HepG2 (cell line): ENCODE measurements around the gene MARF1. TPM values are rescaled to one million over a fixed set of nuclear protein-coding genes. Genes with fewer than 3 reads are reported as not detected.

Experiments
- CEBPG ChIP-seq: IDR thresholded peaks from 2 replicates; pipeline ENCODE4 v1.6.1; 2016
- CENPT ChIP-seq: sonication (generic); formaldehyde crosslinking; IDR thresholded peaks from 2 replicates; pipeline ENCODE4 v1.8.0; 2022; ENCODE audit warnings: low read depth, mild to moderate bottlenecking, moderate library complexity, missing genetic modification reagents
- HDAC2 ChIP-seq: sonication (generic); formaldehyde crosslinking; IDR thresholded peaks from 2 replicates; pipeline ENCODE4 v1.4.0; 2020; ENCODE audit warnings: missing genetic modification reagents
- HMG20A ChIP-seq: IDR thresholded peaks from 2 replicates; pipeline ENCODE4 v1.6.1; 2016; ENCODE audit warnings: borderline replicate concordance
- KLF15 ChIP-seq: sonication (generic); formaldehyde crosslinking; IDR thresholded peaks from 2 replicates; pipeline ENCODE4 v1.8.1; 2023; ENCODE audit warnings: borderline replicate concordance, mild to moderate bottlenecking, inconsistent platforms, missing genetic modification reagents, mixed read lengths
- NCOA5 ChIP-seq: sonication (generic); formaldehyde crosslinking; IDR thresholded peaks from 2 replicates; pipeline ENCODE4 v1.4.0; 2020; ENCODE audit warnings: missing genetic modification reagents
- PHF21A ChIP-seq: sonication (generic); formaldehyde crosslinking; IDR thresholded peaks from 2 replicates; pipeline ENCODE4 v1.5.0; 2020; ENCODE audit warnings: mild to moderate bottlenecking, missing genetic modification reagents
- TAF1 ChIP-seq: sonication (generic); formaldehyde crosslinking; IDR thresholded peaks from 2 replicates; pipeline ENCODE4 v1.4.0; 2020; ENCODE audit warnings: missing genetic modification reagents
- TARDBP ChIP-seq: sonication (generic); formaldehyde crosslinking; IDR thresholded peaks from 2 replicates; pipeline ENCODE4 v1.8.0; 2022; ENCODE audit warnings: mild to moderate bottlenecking, missing genetic modification reagents
- TGIF2 ChIP-seq: IDR thresholded peaks from 2 replicates; pipeline ENCODE4 v1.6.1; 2016; ENCODE audit warnings: control low read depth, missing compliant biosample characterization
- TMF1 ChIP-seq: sonication (generic); formaldehyde crosslinking; IDR thresholded peaks from 2 replicates; pipeline ENCODE4 v1.8.1; 2022; ENCODE audit warnings: low read depth, missing genetic modification reagents
- ZBTB42 ChIP-seq: sonication (generic); formaldehyde crosslinking; IDR thresholded peaks from 2 replicates; pipeline ENCODE4 v1.5.0; 2020; ENCODE audit warnings: mild to moderate bottlenecking, missing genetic modification reagents
- ZNF207 ChIP-seq: fragments of 450-650 bp; IDR thresholded peaks from 2 replicates; pipeline ENCODE4 v1.6.1; 2016; ENCODE audit warnings: antibody characterized with exemption, borderline replicate concordance
- ZNF451 ChIP-seq: sonication (generic); formaldehyde crosslinking; IDR thresholded peaks from 2 replicates; pipeline ENCODE4 v1.5.0; 2020; ENCODE audit warnings: mild to moderate bottlenecking, missing genetic modification reagents
- ZNF547 ChIP-seq: sonication (generic); formaldehyde crosslinking; IDR thresholded peaks from 2 replicates; pipeline ENCODE4 v1.5.1; 2020; ENCODE audit warnings: mild to moderate bottlenecking, missing genetic modification reagents
- ZNF605 ChIP-seq: sonication (generic); formaldehyde crosslinking; IDR thresholded peaks from 2 replicates; pipeline ENCODE4 v1.8.0; 2022; ENCODE audit warnings: mild to moderate bottlenecking, missing genetic modification reagents
- polyA plus RNA-seq, 8 experiments: library from polyadenylated mRNA; depleted of rRNA in 3 of 8; stranded (reverse) in 7 of 8; unstranded in 1 of 8; fragments of >200 nt; fragmentation: Illumina TruSeq in 4 of 8; extraction: Trizol in 4 of 8; gene quantifications; 2 replicates each; pipeline versions ENCODE4 v1.2.1 to v1.2.3, GENCODE V29; 2011 to 2016; ENCODE audit warnings: low read depth in 4 of 8, missing spikeins in 1 of 8, mixed read lengths in 1 of 8; ENCODE audit not compliant: insufficient read depth in 1 of 8
- total RNA-seq, 5 experiments: library from RNA; depleted of rRNA; stranded (reverse); fragments of >200 nt; fragmentation: Illumina TruSeq; extraction: Trizol; gene quantifications; 2 replicates each; pipeline ENCODE4 v1.2.3, GENCODE V29; 2016; ENCODE audit warnings: low read depth in 1 of 5
- TF ChIP-seq, protein P1 (sequence below): sonication (generic); formaldehyde crosslinking; conservative IDR thresholded peaks from 2 replicates; pipeline ENCODE4 v1.8.0; 2022; ENCODE audit warnings: low read depth, missing genetic modification reagents
- TF ChIP-seq, protein P2 (sequence below): IDR thresholded peaks from 2 replicates; pipeline ENCODE4 v1.4.0; 2020; ENCODE audit warnings: mild to moderate bottlenecking, missing genetic modification reagents
- TF ChIP-seq, protein P3 (sequence below): sonication (generic); formaldehyde crosslinking; IDR thresholded peaks from 2 replicates; pipeline ENCODE4 v1.4.0; 2020; ENCODE audit warnings: low read depth, mild to moderate bottlenecking, missing genetic modification reagents
- TF ChIP-seq, protein P4 (sequence below): IDR thresholded peaks from 2 replicates; pipeline ENCODE4 v1.6.1; 2018; ENCODE audit warnings: missing genetic modification reagents

MARF1 gene
- total and polyA plus RNA-seq, 2 of the 13 experiments (the other 11 are each of a cell fraction or from before 2014, with no cell fraction given) = 8.7 to 20.7 TPM

DNA sequence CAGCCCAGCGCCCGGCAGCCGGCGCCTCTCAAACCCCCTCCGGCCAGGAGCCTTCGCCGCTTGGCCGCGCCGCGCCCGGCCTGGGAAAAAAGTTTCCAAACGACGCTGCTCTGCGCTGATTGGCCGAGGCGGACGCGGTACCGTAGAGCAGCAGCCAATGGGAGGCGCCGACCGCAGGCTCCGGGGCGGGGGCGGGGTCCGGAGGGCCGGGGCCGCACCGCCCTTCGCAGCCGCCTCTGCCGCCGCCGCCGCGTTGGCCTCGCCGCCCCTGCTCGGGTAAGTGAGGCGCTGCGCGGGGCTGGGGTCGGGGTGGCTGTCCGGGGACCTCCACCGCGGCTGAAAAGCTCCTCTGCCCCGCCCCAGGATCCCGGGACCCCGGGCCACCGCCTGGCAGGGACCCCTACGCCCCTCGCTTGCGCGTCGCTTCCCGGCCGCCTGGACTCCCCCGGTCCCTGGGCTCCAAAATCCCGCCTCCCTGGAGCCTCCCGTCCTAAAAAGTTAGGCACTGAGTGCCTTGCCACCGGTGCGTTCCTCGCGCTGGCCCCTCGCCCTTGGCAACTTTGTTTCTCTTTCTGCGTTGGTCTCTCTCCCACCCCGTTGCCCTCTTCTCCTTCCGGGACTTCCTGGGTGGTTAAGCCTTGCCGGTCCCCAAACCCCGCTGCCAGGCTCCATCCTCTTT lies 7.2 kb upstream of the MARF1 start, which contains the start of gene NDE1 (continued):
- TF ChIP-seq KLF15 (CRISPR knock-in tag) = 0 out of 2 replicates have a peak, but pooled peaks have one; percentile 33
- peak; percentile 83 for TF ChIP-seq TMF1 (CRISPR knock-in tag)
- TF ChIP-seq ZNF547 (CRISPR knock-in tag) = peak; percentile 77
- TF ChIP-seq, protein P1, sequence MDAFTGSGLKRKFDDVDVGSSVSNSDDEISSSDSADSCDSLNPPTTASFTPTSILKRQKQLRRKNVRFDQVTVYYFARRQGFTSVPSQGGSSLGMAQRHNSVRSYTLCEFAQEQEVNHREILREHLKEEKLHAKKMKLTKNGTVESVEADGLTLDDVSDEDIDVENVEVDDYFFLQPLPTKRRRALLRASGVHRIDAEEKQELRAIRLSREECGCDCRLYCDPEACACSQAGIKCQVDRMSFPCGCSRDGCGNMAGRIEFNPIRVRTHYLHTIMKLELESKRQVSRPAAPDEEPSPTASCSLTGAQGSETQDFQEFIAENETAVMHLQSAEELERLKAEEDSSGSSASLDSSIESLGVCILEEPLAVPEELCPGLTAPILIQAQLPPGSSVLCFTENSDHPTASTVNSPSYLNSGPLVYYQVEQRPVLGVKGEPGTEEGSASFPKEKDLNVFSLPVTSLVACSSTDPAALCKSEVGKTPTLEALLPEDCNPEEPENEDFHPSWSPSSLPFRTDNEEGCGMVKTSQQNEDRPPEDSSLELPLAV (CRISPR knock-in tag) = no peak
- TF ChIP-seq TGIF2 (CRISPR knock-in tag) = peak; percentile 70; the same call in 1 of the 2 replicates
- TF ChIP-seq, protein P2, sequence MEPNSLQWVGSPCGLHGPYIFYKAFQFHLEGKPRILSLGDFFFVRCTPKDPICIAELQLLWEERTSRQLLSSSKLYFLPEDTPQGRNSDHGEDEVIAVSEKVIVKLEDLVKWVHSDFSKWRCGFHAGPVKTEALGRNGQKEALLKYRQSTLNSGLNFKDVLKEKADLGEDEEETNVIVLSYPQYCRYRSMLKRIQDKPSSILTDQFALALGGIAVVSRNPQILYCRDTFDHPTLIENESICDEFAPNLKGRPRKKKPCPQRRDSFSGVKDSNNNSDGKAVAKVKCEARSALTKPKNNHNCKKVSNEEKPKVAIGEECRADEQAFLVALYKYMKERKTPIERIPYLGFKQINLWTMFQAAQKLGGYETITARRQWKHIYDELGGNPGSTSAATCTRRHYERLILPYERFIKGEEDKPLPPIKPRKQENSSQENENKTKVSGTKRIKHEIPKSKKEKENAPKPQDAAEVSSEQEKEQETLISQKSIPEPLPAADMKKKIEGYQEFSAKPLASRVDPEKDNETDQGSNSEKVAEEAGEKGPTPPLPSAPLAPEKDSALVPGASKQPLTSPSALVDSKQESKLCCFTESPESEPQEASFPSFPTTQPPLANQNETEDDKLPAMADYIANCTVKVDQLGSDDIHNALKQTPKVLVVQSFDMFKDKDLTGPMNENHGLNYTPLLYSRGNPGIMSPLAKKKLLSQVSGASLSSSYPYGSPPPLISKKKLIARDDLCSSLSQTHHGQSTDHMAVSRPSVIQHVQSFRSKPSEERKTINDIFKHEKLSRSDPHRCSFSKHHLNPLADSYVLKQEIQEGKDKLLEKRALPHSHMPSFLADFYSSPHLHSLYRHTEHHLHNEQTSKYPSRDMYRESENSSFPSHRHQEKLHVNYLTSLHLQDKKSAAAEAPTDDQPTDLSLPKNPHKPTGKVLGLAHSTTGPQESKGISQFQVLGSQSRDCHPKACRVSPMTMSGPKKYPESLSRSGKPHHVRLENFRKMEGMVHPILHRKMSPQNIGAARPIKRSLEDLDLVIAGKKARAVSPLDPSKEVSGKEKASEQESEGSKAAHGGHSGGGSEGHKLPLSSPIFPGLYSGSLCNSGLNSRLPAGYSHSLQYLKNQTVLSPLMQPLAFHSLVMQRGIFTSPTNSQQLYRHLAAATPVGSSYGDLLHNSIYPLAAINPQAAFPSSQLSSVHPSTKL (CRISPR knock-in tag) = 0 out of 2 replicates have a peak, but pooled peaks have one; percentile 41
- TF ChIP-seq HDAC2 = peak; percentile 41; the same call in 1 of the 2 replicates
- no peak; the same call in 1 of the 2 replicates for TF ChIP-seq HMG20A
- no peak; the same call in 1 of the 2 replicates for TF ChIP-seq ZNF605 (CRISPR knock-in tag)
- TF ChIP-seq, protein P3, sequence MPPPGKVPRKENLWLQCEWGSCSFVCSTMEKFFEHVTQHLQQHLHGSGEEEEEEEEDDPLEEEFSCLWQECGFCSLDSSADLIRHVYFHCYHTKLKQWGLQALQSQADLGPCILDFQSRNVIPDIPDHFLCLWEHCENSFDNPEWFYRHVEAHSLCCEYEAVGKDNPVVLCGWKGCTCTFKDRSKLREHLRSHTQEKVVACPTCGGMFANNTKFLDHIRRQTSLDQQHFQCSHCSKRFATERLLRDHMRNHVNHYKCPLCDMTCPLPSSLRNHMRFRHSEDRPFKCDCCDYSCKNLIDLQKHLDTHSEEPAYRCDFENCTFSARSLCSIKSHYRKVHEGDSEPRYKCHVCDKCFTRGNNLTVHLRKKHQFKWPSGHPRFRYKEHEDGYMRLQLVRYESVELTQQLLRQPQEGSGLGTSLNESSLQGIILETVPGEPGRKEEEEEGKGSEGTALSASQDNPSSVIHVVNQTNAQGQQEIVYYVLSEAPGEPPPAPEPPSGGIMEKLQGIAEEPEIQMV (CRISPR knock-in tag) = no peak; the same call in 1 of the 2 replicates
- no peak for TF ChIP-seq ZNF207
- peak; percentile 95 for TF ChIP-seq PHF21A (CRISPR knock-in tag)
- TF ChIP-seq NCOA5 (CRISPR knock-in tag) = no peak
- TF ChIP-seq, protein P4, sequence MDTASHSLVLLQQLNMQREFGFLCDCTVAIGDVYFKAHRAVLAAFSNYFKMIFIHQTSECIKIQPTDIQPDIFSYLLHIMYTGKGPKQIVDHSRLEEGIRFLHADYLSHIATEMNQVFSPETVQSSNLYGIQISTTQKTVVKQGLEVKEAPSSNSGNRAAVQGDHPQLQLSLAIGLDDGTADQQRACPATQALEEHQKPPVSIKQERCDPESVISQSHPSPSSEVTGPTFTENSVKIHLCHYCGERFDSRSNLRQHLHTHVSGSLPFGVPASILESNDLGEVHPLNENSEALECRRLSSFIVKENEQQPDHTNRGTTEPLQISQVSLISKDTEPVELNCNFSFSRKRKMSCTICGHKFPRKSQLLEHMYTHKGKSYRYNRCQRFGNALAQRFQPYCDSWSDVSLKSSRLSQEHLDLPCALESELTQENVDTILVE = no peak
- TF ChIP-seq CENPT (CRISPR knock-in tag) = no peak
- TF ChIP-seq TARDBP = peak; percentile 32
- no peak for TF ChIP-seq ZBTB42
- TF ChIP-seq ZNF451 = no peak; the same call in 1 of the 2 replicates
- peak; percentile 75 for TF ChIP-seq TAF1 (CRISPR knock-in tag)
- 0 out of 2 replicates have a peak, but pooled peaks have one; percentile 28 for TF ChIP-seq CEBPG (CRISPR knock-in tag)
